K562 (cell line): Measurements from ENCODE around the gene CA6. TPM values are rescaled to one million over a fixed set of nuclear protein-coding genes. Genes with fewer than 3 reads are reported as not detected.
A peak's percentile ranks its signal among the peaks of the same experiment; 100 is the strongest.

ENCODE experiments used
- ESRRA ChIP-seq: fragments of 450-650 bp; IDR thresholded peaks from 2 replicates; pipeline ENCODE4 v1.6.1; 2014; ENCODE audit warnings: low read depth, mild to moderate bottlenecking, moderate library complexity, borderline replicate concordance
- HLTF ChIP-seq: fragments of 450-650 bp; IDR thresholded peaks from 2 replicates; pipeline ENCODE4 v1.6.1; 2016
- KLF13 ChIP-seq: fragments of 450-650 bp; IDR thresholded peaks from 2 replicates; pipeline ENCODE4 v1.6.1; 2016; ENCODE audit warnings: missing genetic modification characterization, low read depth, mild to moderate bottlenecking, missing compliant biosample characterization, moderate library complexity, borderline replicate concordance
- MAZ ChIP-seq, 2 experiments: fragments of 450-650 bp in 1 of 2; sonication (generic) in 1 of 2; formaldehyde crosslinking; IDR thresholded peaks in 1 of 2; conservative IDR thresholded peaks in 1 of 2; 2 replicates each; pipeline versions ENCODE4 v1.4.0 to v1.5.0; 2020; ENCODE audit warnings: mild to moderate bottlenecking in 1 of 2, missing genetic modification reagents in 1 of 2
- SMAD4 ChIP-seq: fragments of 250-450 bp; sonication (Bioruptor Pico); conservative IDR thresholded peaks from 2 replicates; pipeline ENCODE4 v1.8.0; 2021; ENCODE audit warnings: inconsistent platforms, mild to moderate bottlenecking, moderate library complexity
- XRCC5 ChIP-seq: fragments of 200-400 bp; formaldehyde crosslinking; IDR thresholded peaks from 2 replicates; pipeline ENCODE4 v1.6.1; 2017; ENCODE audit warnings: low read depth, mild to moderate bottlenecking, low read length
- polyA plus RNA-seq, 8 experiments: library from polyadenylated mRNA; depleted of rRNA in 4 of 8; stranded (reverse) in 5 of 8; unstranded in 3 of 8; fragments of >200 nt; fragmentation: Nextera tagmentation in 2 of 8; fragmentation: Illumina TruSeq in 1 of 8; extraction: Ambion mirVana in 2 of 8; extraction: Trizol in 1 of 8; gene quantifications; 2 replicates each; pipeline versions ENCODE4 v1.2.1 to v1.2.3, GENCODE V29; 2011 to 2014; ENCODE audit warnings: inconsistent platforms in 1 of 8, missing spikeins in 1 of 8
- total RNA-seq, 7 experiments: library from RNA; depleted of rRNA in 6 of 7; stranded (reverse); fragments of >200 nt in 6 of 7; fragmentation: Illumina TruSeq in 2 of 7; extraction: Trizol in 2 of 7; gene quantifications; 2 replicates each; pipeline versions ENCODE4 v1.2.1 to v1.2.3, GENCODE V29; 2011 to 2021; ENCODE audit warnings: low replicate concordance in 1 of 7
- TF ChIP-seq, protein P1 (sequence below): IDR thresholded peaks from 2 replicates; pipeline ENCODE4 v1.6.1; 2016; ENCODE audit warnings: missing genetic modification characterization, missing compliant biosample characterization
- TF ChIP-seq, protein P2 (sequence below), 2 experiments: fragments of 450-650 bp; formaldehyde crosslinking in 1 of 2; IDR thresholded peaks; 2 replicates each; pipeline versions ENCODE4 v1.4.0 to v1.6.1; 2014 to 2020; ENCODE audit warnings: mild to moderate bottlenecking in 2 of 2, borderline replicate concordance in 1 of 2, low read depth in 1 of 2
- TF ChIP-seq, protein P3 (sequence below), 3 experiments: IDR thresholded peaks in 2 of 3; conservative IDR thresholded peaks in 1 of 3; 2 replicates each; pipeline ENCODE4 v1.5.1; 2011 to 2012; ENCODE audit warnings: low read length in 3 of 3, mild to moderate bottlenecking in 3 of 3, control low read depth in 2 of 3, improper control_type of control experiment in 1 of 3, inconsistent platforms in 1 of 3, low read depth in 1 of 3, mixed read lengths in 1 of 3, moderate library complexity in 1 of 3; ENCODE audit not compliant: insufficient read depth in 2 of 3
- TF ChIP-seq, protein P4 (sequence below): fragments of 450-650 bp; IDR thresholded peaks from 2 replicates; pipeline ENCODE4 v1.6.1; 2016; ENCODE audit warnings: low read depth, mild to moderate bottlenecking, moderate library complexity
- TF ChIP-seq, protein P5 (sequence below): sonication (generic); formaldehyde crosslinking; IDR thresholded peaks from 2 replicates; pipeline ENCODE4 v1.8.0; 2022; ENCODE audit warnings: missing genetic modification reagents, mild to moderate bottlenecking, moderate library complexity, borderline replicate concordance

The CA6 gene
- total and polyA plus RNA-seq, 9 of the 15 experiments (the other 6 are each of a cell fraction or from before 2014, with no cell fraction given), result not detected

DNA sequence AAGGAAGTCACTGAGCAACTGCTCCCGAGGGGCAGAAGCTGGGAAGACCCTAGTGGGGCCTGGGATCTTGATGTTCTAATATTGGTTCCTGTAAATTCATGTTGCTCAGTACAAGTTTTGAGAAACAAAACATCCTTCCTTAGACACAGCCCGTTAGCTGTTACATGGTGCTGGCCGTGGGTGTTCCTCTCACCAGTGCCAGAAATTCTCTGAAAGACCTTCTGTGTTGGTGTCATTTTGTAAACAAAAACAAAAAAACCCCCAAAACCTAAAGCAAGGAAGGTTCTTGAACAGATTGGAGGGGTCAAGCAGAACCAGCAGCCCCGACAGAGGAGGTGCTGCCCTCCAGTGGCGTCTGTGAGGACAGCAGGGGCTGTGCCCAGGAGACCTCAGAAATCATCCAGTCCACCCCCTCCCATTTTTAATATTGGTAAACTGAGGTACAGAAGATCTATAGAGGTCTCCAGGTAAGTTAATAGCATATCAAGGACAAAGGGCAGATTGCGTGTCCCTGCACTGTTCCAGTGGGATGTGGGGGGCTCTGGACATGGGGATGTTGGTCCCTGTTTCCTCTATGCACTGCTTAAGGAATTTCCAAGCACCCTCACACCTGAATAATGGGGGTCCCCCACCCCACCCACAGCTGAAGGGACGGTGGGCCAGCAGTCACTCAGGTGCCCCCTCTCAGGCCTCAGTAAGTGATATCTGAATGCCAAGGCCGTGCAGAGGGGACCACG lies 42.4 kb downstream of the CA6 start (continued):
- TF ChIP-seq HLTF (no peak), MAZ (CRISPR knock-in tag; conservative IDR thresholded peaks at IDR 0.05 in 1 of 2, IDR thresholded peaks at IDR 0.05 in 1 of 2) (0 out of 4 replicates have a peak, but pooled peaks of 1 of the 2 experiments have one; percentile 24), XRCC5 (peak; percentile 56; the same call in 1 of the 2 replicates), ESRRA (0 out of 2 replicates have a peak, but pooled peaks have one; percentile 9), KLF13 (no peak), SMAD4 (CRISPR knock-in tag) (0 out of 2 replicates have a peak, but pooled peaks have one; percentile 22)
- TF ChIP-seq, protein P1, sequence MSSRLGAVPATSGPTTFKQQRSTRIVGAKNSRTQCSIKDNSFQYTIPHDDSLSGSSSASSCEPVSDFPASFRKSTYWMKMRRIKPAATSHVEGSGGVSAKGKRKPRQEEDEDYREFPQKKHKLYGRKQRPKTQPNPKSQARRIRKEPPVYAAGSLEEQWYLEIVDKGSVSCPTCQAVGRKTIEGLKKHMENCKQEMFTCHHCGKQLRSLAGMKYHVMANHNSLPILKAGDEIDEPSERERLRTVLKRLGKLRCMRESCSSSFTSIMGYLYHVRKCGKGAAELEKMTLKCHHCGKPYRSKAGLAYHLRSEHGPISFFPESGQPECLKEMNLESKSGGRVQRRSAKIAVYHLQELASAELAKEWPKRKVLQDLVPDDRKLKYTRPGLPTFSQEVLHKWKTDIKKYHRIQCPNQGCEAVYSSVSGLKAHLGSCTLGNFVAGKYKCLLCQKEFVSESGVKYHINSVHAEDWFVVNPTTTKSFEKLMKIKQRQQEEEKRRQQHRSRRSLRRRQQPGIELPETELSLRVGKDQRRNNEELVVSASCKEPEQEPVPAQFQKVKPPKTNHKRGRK, result no peak
- TF ChIP-seq, protein P2, sequence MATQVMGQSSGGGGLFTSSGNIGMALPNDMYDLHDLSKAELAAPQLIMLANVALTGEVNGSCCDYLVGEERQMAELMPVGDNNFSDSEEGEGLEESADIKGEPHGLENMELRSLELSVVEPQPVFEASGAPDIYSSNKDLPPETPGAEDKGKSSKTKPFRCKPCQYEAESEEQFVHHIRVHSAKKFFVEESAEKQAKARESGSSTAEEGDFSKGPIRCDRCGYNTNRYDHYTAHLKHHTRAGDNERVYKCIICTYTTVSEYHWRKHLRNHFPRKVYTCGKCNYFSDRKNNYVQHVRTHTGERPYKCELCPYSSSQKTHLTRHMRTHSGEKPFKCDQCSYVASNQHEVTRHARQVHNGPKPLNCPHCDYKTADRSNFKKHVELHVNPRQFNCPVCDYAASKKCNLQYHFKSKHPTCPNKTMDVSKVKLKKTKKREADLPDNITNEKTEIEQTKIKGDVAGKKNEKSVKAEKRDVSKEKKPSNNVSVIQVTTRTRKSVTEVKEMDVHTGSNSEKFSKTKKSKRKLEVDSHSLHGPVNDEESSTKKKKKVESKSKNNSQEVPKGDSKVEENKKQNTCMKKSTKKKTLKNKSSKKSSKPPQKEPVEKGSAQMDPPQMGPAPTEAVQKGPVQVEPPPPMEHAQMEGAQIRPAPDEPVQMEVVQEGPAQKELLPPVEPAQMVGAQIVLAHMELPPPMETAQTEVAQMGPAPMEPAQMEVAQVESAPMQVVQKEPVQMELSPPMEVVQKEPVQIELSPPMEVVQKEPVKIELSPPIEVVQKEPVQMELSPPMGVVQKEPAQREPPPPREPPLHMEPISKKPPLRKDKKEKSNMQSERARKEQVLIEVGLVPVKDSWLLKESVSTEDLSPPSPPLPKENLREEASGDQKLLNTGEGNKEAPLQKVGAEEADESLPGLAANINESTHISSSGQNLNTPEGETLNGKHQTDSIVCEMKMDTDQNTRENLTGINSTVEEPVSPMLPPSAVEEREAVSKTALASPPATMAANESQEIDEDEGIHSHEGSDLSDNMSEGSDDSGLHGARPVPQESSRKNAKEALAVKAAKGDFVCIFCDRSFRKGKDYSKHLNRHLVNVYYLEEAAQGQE (IDR thresholded peaks at IDR 0.05; ENCODE audit: borderline replicate concordance), result peak; percentile 70; the same call in 1 of the 2 replicates
- TF ChIP-seq, protein P2 (CRISPR knock-in tag; IDR thresholded peaks at IDR 0.05; ENCODE audit: low read depth), result no peak
- TF ChIP-seq, protein P3, sequence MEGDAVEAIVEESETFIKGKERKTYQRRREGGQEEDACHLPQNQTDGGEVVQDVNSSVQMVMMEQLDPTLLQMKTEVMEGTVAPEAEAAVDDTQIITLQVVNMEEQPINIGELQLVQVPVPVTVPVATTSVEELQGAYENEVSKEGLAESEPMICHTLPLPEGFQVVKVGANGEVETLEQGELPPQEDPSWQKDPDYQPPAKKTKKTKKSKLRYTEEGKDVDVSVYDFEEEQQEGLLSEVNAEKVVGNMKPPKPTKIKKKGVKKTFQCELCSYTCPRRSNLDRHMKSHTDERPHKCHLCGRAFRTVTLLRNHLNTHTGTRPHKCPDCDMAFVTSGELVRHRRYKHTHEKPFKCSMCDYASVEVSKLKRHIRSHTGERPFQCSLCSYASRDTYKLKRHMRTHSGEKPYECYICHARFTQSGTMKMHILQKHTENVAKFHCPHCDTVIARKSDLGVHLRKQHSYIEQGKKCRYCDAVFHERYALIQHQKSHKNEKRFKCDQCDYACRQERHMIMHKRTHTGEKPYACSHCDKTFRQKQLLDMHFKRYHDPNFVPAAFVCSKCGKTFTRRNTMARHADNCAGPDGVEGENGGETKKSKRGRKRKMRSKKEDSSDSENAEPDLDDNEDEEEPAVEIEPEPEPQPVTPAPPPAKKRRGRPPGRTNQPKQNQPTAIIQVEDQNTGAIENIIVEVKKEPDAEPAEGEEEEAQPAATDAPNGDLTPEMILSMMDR (IDR thresholded peaks at IDR 0.05 in 2 of 3, conservative IDR thresholded peaks at IDR 0.05 in 1 of 3; ENCODE audit: insufficient read depth in 2 of 3, low read depth in 1 of 3, low read length in 3 of 3), result peak; percentile 87 to 97 (median 91)
- TF ChIP-seq, protein P4, sequence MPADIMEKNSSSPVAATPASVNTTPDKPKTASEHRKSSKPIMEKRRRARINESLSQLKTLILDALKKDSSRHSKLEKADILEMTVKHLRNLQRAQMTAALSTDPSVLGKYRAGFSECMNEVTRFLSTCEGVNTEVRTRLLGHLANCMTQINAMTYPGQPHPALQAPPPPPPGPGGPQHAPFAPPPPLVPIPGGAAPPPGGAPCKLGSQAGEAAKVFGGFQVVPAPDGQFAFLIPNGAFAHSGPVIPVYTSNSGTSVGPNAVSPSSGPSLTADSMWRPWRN, result no peak
- TF ChIP-seq, protein P5, sequence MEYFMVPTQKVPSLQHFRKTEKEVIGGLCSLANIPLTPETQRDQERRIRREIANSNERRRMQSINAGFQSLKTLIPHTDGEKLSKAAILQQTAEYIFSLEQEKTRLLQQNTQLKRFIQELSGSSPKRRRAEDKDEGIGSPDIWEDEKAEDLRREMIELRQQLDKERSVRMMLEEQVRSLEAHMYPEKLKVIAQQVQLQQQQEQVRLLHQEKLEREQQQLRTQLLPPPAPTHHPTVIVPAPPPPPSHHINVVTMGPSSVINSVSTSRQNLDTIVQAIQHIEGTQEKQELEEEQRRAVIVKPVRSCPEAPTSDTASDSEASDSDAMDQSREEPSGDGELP (CRISPR knock-in tag), result 0 out of 2 replicates have a peak, but pooled peaks have one; percentile 20
